A549 (cell line): ENCODE results near the gene TRIP13. TPM values are rescaled to one million over a fixed set of nuclear protein-coding genes. Genes with fewer than 3 reads are reported as not detected.

Experiments
- ATAC-seq, 2 experiments: fragments of 200-7000 bp in 1 of 2; fragments of >200 bp in 1 of 2; cut with Nextera tagmentation in 1 of 2; cut with Tn5 transposase in 1 of 2; 3 replicates each; pipeline versions ENCODE4 v1.8.0 to v1.9.1; 2018 to 2020; ENCODE audit warnings: mild to moderate bottlenecking in 1 of 2, moderate library complexity in 1 of 2
- CTCF ChIA-PET: fragments of 300-600 bp; sonication (Branson Sonifier 250); formaldehyde crosslinking; extraction: SDS; loops from one replicate; lab custom pipeline; 2021; ENCODE audit warnings: antibody characterized with exemption, inconsistent platforms; lab: Yijun Ruan, JAX
- POLR2A ChIA-PET: fragments of 350-600 bp; formaldehyde crosslinking; extraction: SDS; loops from one replicate; lab custom pipeline; 2021; ENCODE audit warnings: antibody characterized with exemption, inconsistent platforms; lab: Yijun Ruan, JAX
- DNase-seq, 2 experiments: peaks; one replicate each; pipeline versions ENCODE4 v3.0.0 to v3.0.0-alpha.2; 2011 to 2016; ENCODE audit warnings: low read depth in 1 of 2, low spot score in 1 of 2
- FAIRE-seq: peaks from 2 replicates; lab custom pipeline; 2011; peaks lifted over from hg19 to GRCh38; lab: Jason Lieb, UNC
- H3K27ac ChIP-seq, 2 experiments: fragments of >200 bp; sonication (Bioruptor Twin); formaldehyde crosslinking; 3 replicates each; pipeline ENCODE4 v1.5.1; 2016 to 2017
- H3K4me1 ChIP-seq: fragments of >200 bp; sonication (Bioruptor Twin); formaldehyde crosslinking; 3 replicates; pipeline ENCODE4 v1.6.1; 2016
- H3K4me2 ChIP-seq: fragments of >200 bp; sonication (Bioruptor Twin); formaldehyde crosslinking; 3 replicates; pipeline ENCODE4 v1.6.1; 2016
- H3K4me3 ChIP-seq: fragments of >200 bp; sonication (Bioruptor Twin); formaldehyde crosslinking; 3 replicates; pipeline ENCODE4 v1.5.1; 2016
- H3K9me3 ChIP-seq: fragments of >200 bp; sonication (Bioruptor Twin); formaldehyde crosslinking; 3 replicates; pipeline ENCODE4 v1.6.1; 2016
- CBX2 ChIP-seq: fragments of 200-600 bp; sonication (generic); IDR thresholded peaks from 2 replicates; pipeline ENCODE4 v1.6.1; 2016; ENCODE audit warnings: low read depth, mild to moderate bottlenecking, borderline replicate concordance
- CHD2 ChIP-seq: fragments of 150-350 bp; IDR thresholded peaks from 2 replicates; pipeline ENCODE4 v1.6.1; 2014; ENCODE audit warnings: low read length; ENCODE audit not compliant: partially characterized antibody
- CHD4 ChIP-seq: fragments of 200-600 bp; sonication (generic); IDR thresholded peaks from 2 replicates; pipeline ENCODE4 v1.6.1; 2016; ENCODE audit warnings: antibody characterized with exemption, mild to moderate bottlenecking, borderline replicate concordance
- FOSB ChIP-seq: fragments of 250-450 bp; sonication (Bioruptor Pico); IDR thresholded peaks from 2 replicates; pipeline ENCODE4 v1.5.0; 2020; ENCODE audit warnings: mild to moderate bottlenecking, moderate library complexity
- GATA3 ChIP-seq: IDR thresholded peaks from 2 replicates; pipeline ENCODE4 v1.6.1; 2012; ENCODE audit warnings: borderline replicate concordance
- JUN ChIP-seq, 2 experiments: fragments of >200 bp; sonication (Bioruptor Twin); formaldehyde crosslinking; IDR thresholded peaks; 2 replicates in 1 of 2; 3 replicates in 1 of 2; pipeline ENCODE4 v1.6.1; 2016 to 2017
- JUNB ChIP-seq: fragments of >200 bp; sonication (Bioruptor Twin); formaldehyde crosslinking; IDR thresholded peaks from 2 replicates; pipeline ENCODE4 v1.6.1; 2016
- MAZ ChIP-seq: fragments of 150-350 bp; IDR thresholded peaks from 2 replicates; pipeline ENCODE4 v1.6.1; 2014; ENCODE audit warnings: antibody characterized with exemption, low read depth, low read length, borderline replicate concordance
- MYC ChIP-seq: IDR thresholded peaks from 2 replicates; pipeline ENCODE4 v1.6.1; 2012; ENCODE audit warnings: mild to moderate bottlenecking, inconsistent platforms, low read length, improper control_type of control experiment, borderline replicate concordance
- NR3C1 ChIP-seq: fragments of >200 bp; sonication (Bioruptor Twin); formaldehyde crosslinking; IDR thresholded peaks from 3 replicates; pipeline ENCODE4 v1.6.1; 2017
- POLR2AphosphoS2 ChIP-seq: conservative IDR thresholded peaks from 2 replicates; pipeline ENCODE4 v1.6.1; 2012; ENCODE audit warnings: low read length, improper control_type of control experiment, inconsistent platforms
- RAD21 ChIP-seq, 2 experiments: fragments of >200 bp in 1 of 2; sonication (Bioruptor Twin) in 1 of 2; formaldehyde crosslinking in 1 of 2; IDR thresholded peaks in 1 of 2; conservative IDR thresholded peaks in 1 of 2; 2 replicates in 1 of 2; 3 replicates in 1 of 2; pipeline ENCODE4 v1.6.1; 2012 to 2018; ENCODE audit warnings: inconsistent platforms in 1 of 2
- TFCP2L1 ChIP-seq: fragments of 250-450 bp; sonication (Bioruptor Pico); IDR thresholded peaks from 2 replicates; pipeline ENCODE4 v1.5.0; 2021; ENCODE audit warnings: mild to moderate bottlenecking
- TP53 ChIP-seq: fragments of 250-450 bp; sonication (Bioruptor Pico); IDR thresholded peaks from 2 replicates; pipeline ENCODE4 v1.5.0; 2021; ENCODE audit warnings: mild to moderate bottlenecking, moderate library complexity
- ZSCAN20 ChIP-seq: fragments of 250-450 bp; sonication (Bioruptor Pico); IDR thresholded peaks from 2 replicates; pipeline ENCODE4 v1.8.0; 2022; ENCODE audit warnings: mild to moderate bottlenecking, moderate library complexity
- WGBS: methylation state at CpG from one replicate; pipeline ENCODE4 v1.1.6; 2017; ENCODE audit errors: missing lambda C conversion rate; 5-methylcytosine and 5-hydroxymethylcytosine counted together
- polyA plus RNA-seq, 4 experiments: library from polyadenylated mRNA; depleted of rRNA in 3 of 4; stranded (reverse); fragments of >200 nt; fragmentation: RNase III in 1 of 4; extraction: RNeasy Plus Mini Kit Qiagen cat#74134 plus additional on column Dnase treatment in 1 of 4; gene quantifications; 2 replicates in 3 of 4; 3 replicates in 1 of 4; pipeline ENCODE4 v1.2.3, GENCODE V29; 2011 to 2017
- TF ChIP-seq, protein P1 (sequence below): fragments of 250-450 bp; sonication (Bioruptor Pico); IDR thresholded peaks from 2 replicates; pipeline ENCODE4 v1.5.0; 2020; ENCODE audit warnings: low read depth, mild to moderate bottlenecking, moderate library complexity
- TF ChIP-seq, protein P2 (sequence below): fragments of 450-650 bp; IDR thresholded peaks from 2 replicates; pipeline ENCODE4 v1.6.1; 2014; ENCODE audit warnings: antibody characterized with exemption
- TF ChIP-seq, protein P3 (sequence below): IDR thresholded peaks from 2 replicates; pipeline ENCODE4 v1.6.1; 2012
- TF ChIP-seq, protein P4 (sequence below): fragments of >200 bp; sonication (Bioruptor Twin); formaldehyde crosslinking; IDR thresholded peaks from 3 replicates; pipeline ENCODE4 v1.5.1; 2016
- TF ChIP-seq, protein P5 (sequence below): fragments of 200-600 bp; sonication (generic); IDR thresholded peaks from 2 replicates; pipeline ENCODE4 v1.6.1; 2016; ENCODE audit warnings: antibody characterized with exemption, mild to moderate bottlenecking, moderate library complexity
- TF ChIP-seq, protein P6 (sequence below): fragments of 250-450 bp; sonication (Bioruptor Pico); IDR thresholded peaks from 2 replicates; pipeline ENCODE4 v1.5.0; 2021; ENCODE audit warnings: mild to moderate bottlenecking, moderate library complexity, borderline replicate concordance
- TF ChIP-seq, protein P7 (sequence below): IDR thresholded peaks from 2 replicates; pipeline ENCODE4 v1.6.1; 2012; ENCODE audit warnings: low read depth, borderline replicate concordance

Gene TRIP13
- polyA plus RNA-seq, 2 of the 4 experiments (the other 2 are of a cell fraction): 54.0 to 62.4 TPM

DNA sequence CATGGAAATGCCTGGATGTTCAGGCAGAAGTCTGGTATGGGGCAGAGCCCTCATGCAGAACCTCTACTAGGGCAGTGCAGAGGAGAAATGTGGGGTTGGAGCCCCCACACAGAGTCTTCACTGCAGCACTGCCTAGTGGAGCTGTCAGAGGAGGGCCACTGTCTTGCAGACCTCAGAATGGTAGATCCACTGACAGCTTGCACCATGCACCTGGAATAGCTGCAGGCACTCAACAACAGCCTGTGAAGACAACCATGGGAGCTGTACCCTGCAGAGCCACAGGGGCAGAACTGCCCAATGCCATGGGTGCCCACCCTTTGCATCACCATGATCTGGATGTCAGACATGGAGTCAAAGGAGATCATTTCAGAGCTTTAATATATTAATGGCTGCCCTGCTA is 36.9 kb downstream of the TRIP13 start:
- no peak overlapping the region for H3K27ac ChIP-seq
- ChIA-PET CTCF (interaction anchor here (1.2 to 2.7 kb wide), 6 partner anchors 19 to 245 kb away, joined by 3 to 8 read pairs (median 4); partner anchors contain the start of gene NKD2), POLR2A (no interaction called here)
- no peak for TF ChIP-seq POLR2AphosphoS2
- TF ChIP-seq NR3C1: no peak
- TF ChIP-seq ZSCAN20 (CRISPR knock-in tag): no peak
- no peak for TF ChIP-seq MAZ
- TF ChIP-seq, protein P1, sequence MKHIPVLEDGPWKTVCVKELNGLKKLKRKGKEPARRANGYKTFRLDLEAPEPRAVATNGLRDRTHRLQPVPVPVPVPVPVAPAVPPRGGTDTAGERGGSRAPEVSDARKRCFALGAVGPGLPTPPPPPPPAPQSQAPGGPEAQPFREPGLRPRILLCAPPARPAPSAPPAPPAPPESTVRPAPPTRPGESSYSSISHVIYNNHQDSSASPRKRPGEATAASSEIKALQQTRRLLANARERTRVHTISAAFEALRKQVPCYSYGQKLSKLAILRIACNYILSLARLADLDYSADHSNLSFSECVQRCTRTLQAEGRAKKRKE (CRISPR knock-in tag): no peak
- no peak for FAIRE-seq
- no peaks in the 10 kb centered on the region for H3K9me3 ChIP-seq
- ATAC-seq: no peak
- no peaks in the 10 kb centered on the region for H3K4me1 ChIP-seq
- no peak overlapping the region for H3K4me3 ChIP-seq
- DNase-seq: no peak
- H3K4me2 ChIP-seq: no peak overlapping the region

DNA sequence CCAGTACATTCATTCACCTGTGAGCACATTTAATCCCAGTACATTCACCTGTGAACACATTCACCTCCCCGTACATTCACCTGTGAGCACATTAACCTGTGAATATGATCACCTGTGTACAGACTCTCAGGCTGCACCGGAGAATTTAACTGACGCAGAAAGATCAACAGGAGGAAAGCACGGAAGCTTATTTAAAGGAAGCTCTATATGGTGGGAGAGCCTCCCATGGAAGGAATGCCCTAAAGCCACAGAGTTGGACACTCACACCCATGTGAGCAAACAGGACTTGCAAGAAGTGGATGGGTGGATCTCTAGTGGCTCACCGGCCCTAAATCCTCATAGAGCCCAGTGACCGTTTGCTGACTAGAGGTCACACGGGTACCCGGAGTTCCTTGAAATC is 38.2 kb downstream of the TRIP13 start:
- TF ChIP-seq, protein P2, sequence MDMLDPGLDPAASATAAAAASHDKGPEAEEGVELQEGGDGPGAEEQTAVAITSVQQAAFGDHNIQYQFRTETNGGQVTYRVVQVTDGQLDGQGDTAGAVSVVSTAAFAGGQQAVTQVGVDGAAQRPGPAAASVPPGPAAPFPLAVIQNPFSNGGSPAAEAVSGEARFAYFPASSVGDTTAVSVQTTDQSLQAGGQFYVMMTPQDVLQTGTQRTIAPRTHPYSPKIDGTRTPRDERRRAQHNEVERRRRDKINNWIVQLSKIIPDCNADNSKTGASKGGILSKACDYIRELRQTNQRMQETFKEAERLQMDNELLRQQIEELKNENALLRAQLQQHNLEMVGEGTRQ: no peak
- TF ChIP-seq RAD21 (conservative IDR thresholded peaks at IDR 0.05 in 1 of 2, IDR thresholded peaks at IDR 0.05 in 1 of 2) (no peak), MYC (no peak), CBX2 (no peak), CHD4 (no peak), NR3C1 (no peak), TFCP2L1 (no peak), GATA3 (no peak), JUNB (no peak), CHD2 (no peak), FOSB (CRISPR knock-in tag) (no peak), JUN (IDR thresholded peaks at IDR 0.05) (no peak), TP53 (no peak)
- TF ChIP-seq, protein P3, sequence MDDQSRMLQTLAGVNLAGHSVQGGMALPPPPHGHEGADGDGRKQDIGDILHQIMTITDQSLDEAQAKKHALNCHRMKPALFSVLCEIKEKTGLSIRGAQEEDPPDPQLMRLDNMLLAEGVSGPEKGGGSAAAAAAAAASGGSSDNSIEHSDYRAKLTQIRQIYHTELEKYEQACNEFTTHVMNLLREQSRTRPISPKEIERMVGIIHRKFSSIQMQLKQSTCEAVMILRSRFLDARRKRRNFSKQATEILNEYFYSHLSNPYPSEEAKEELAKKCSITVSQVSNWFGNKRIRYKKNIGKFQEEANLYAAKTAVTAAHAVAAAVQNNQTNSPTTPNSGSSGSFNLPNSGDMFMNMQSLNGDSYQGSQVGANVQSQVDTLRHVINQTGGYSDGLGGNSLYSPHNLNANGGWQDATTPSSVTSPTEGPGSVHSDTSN: no peak
- TF ChIP-seq, protein P4, sequence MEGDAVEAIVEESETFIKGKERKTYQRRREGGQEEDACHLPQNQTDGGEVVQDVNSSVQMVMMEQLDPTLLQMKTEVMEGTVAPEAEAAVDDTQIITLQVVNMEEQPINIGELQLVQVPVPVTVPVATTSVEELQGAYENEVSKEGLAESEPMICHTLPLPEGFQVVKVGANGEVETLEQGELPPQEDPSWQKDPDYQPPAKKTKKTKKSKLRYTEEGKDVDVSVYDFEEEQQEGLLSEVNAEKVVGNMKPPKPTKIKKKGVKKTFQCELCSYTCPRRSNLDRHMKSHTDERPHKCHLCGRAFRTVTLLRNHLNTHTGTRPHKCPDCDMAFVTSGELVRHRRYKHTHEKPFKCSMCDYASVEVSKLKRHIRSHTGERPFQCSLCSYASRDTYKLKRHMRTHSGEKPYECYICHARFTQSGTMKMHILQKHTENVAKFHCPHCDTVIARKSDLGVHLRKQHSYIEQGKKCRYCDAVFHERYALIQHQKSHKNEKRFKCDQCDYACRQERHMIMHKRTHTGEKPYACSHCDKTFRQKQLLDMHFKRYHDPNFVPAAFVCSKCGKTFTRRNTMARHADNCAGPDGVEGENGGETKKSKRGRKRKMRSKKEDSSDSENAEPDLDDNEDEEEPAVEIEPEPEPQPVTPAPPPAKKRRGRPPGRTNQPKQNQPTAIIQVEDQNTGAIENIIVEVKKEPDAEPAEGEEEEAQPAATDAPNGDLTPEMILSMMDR: no peak
- TF ChIP-seq, protein P5, sequence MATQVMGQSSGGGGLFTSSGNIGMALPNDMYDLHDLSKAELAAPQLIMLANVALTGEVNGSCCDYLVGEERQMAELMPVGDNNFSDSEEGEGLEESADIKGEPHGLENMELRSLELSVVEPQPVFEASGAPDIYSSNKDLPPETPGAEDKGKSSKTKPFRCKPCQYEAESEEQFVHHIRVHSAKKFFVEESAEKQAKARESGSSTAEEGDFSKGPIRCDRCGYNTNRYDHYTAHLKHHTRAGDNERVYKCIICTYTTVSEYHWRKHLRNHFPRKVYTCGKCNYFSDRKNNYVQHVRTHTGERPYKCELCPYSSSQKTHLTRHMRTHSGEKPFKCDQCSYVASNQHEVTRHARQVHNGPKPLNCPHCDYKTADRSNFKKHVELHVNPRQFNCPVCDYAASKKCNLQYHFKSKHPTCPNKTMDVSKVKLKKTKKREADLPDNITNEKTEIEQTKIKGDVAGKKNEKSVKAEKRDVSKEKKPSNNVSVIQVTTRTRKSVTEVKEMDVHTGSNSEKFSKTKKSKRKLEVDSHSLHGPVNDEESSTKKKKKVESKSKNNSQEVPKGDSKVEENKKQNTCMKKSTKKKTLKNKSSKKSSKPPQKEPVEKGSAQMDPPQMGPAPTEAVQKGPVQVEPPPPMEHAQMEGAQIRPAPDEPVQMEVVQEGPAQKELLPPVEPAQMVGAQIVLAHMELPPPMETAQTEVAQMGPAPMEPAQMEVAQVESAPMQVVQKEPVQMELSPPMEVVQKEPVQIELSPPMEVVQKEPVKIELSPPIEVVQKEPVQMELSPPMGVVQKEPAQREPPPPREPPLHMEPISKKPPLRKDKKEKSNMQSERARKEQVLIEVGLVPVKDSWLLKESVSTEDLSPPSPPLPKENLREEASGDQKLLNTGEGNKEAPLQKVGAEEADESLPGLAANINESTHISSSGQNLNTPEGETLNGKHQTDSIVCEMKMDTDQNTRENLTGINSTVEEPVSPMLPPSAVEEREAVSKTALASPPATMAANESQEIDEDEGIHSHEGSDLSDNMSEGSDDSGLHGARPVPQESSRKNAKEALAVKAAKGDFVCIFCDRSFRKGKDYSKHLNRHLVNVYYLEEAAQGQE: no peak
- TF ChIP-seq, protein P6, sequence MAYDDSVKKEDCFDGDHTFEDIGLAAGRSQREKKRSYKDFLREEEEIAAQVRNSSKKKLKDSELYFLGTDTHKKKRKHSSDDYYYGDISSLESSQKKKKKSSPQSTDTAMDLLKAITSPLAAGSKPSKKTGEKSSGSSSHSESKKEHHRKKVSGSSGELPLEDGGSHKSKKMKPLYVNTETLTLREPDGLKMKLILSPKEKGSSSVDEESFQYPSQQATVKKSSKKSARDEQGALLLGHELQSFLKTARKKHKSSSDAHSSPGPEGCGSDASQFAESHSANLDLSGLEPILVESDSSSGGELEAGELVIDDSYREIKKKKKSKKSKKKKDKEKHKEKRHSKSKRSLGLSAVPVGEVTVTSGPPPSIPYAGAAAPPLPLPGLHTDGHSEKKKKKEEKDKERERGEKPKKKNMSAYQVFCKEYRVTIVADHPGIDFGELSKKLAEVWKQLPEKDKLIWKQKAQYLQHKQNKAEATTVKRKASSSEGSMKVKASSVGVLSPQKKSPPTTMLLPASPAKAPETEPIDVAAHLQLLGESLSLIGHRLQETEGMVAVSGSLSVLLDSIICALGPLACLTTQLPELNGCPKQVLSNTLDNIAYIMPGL (CRISPR knock-in tag): no peak
- TF ChIP-seq, protein P7, sequence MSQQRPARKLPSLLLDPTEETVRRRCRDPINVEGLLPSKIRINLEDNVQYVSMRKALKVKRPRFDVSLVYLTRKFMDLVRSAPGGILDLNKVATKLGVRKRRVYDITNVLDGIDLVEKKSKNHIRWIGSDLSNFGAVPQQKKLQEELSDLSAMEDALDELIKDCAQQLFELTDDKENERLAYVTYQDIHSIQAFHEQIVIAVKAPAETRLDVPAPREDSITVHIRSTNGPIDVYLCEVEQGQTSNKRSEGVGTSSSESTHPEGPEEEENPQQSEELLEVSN: no peak
- ATAC-seq (no peak), FAIRE-seq (no peak), DNase-seq (no peak)
- POLR2A ChIA-PET: no interaction called here
- no peaks in the 10 kb centered on the region for H3K4me1 ChIP-seq
- CTCF ChIA-PET: interaction anchor here (0.5 to 5.4 kb wide), 13 partner anchors 9 to 243 kb away, joined by 3 to 59 read pairs (median 6); partner anchors contain the start of gene NKD2
- no peaks in the 10 kb centered on the region for H3K9me3 ChIP-seq
- 66% methylated on average over 8 of the region's 8 CpGs for WGBS
- no peak overlapping the region for H3K27ac ChIP-seq
- H3K4me2 ChIP-seq: no peak overlapping the region
- no peak overlapping the region for H3K4me3 ChIP-seq
